K562 (cell line): Measurements from ENCODE around the gene F2.

Experiments
- ATF1 ChIP-seq, 2 experiments: fragments of 450-650 bp in 1 of 2; IDR thresholded peaks; 2 replicates each; pipeline ENCODE4 v1.6.1; 2016; ENCODE audit warnings: missing compliant biosample characterization in 1 of 2, missing genetic modification characterization in 1 of 2
- CGGBP1 ChIP-seq: fragments of 250-450 bp; sonication (Bioruptor Pico); IDR thresholded peaks from 2 replicates; pipeline ENCODE4 v1.9.0; 2021; ENCODE audit warnings: mild to moderate bottlenecking
- EZH2 ChIP-seq: IDR thresholded peaks from 2 replicates; pipeline ENCODE4 v1.6.1; 2012; ENCODE audit warnings: low read depth, mild to moderate bottlenecking, inconsistent platforms, low read length, borderline replicate concordance
- FOXM1 ChIP-seq, 2 experiments: fragments of 450-650 bp in 1 of 2; sonication (generic) in 1 of 2; formaldehyde crosslinking in 1 of 2; IDR thresholded peaks; 2 replicates each; pipeline versions ENCODE4 v1.6.1 to v1.9.0; 2017 to 2022; ENCODE audit warnings: low read depth in 2 of 2, mild to moderate bottlenecking in 2 of 2, missing genetic modification reagents in 1 of 2, moderate library complexity in 1 of 2
- MAFK ChIP-seq: IDR thresholded peaks from 2 replicates; pipeline ENCODE4 v1.6.1; 2011; ENCODE audit warnings: low read length, improper control_type of control experiment
- MAX ChIP-seq: sonication (generic); formaldehyde crosslinking; IDR thresholded peaks from 2 replicates; pipeline ENCODE4 v1.9.0; 2022; ENCODE audit warnings: mild to moderate bottlenecking, missing genetic modification reagents
- PTBP1 ChIP-seq: fragments of 200-400 bp; formaldehyde crosslinking; IDR thresholded peaks from 2 replicates; pipeline ENCODE4 v1.6.1; 2017; ENCODE audit warnings: low read depth, low read length
- ZNF134 ChIP-seq: fragments of 250-450 bp; sonication (Bioruptor Pico); conservative IDR thresholded peaks from 2 replicates; pipeline ENCODE4 v1.4.0; 2020
- TF ChIP-seq, protein P1 (sequence below), 3 experiments: fragments of 200-800 bp in 1 of 3; sonication (Bioruptor generic) in 1 of 3; sonication (generic) in 1 of 3; formaldehyde crosslinking in 1 of 3; IDR thresholded peaks; 2 replicates each; pipeline versions ENCODE4 v1.6.1 to v1.8.0; 2016 to 2022; ENCODE audit warnings: mild to moderate bottlenecking in 2 of 3, missing compliant biosample characterization in 2 of 3, missing genetic modification characterization in 2 of 3, missing genetic modification reagents in 1 of 3
- TF ChIP-seq, protein P2 (sequence below), 3 experiments: IDR thresholded peaks in 2 of 3; conservative IDR thresholded peaks in 1 of 3; 2 replicates each; pipeline ENCODE4 v1.5.1; 2011 to 2012; ENCODE audit warnings: low read length in 3 of 3, mild to moderate bottlenecking in 3 of 3, control low read depth in 2 of 3, improper control_type of control experiment in 1 of 3, inconsistent platforms in 1 of 3, low read depth in 1 of 3, mixed read lengths in 1 of 3, moderate library complexity in 1 of 3; ENCODE audit not compliant: insufficient read depth in 2 of 3
- TF ChIP-seq, protein P3 (sequence below): conservative IDR thresholded peaks from 2 replicates; pipeline ENCODE4 v1.6.1; 2011; ENCODE audit warnings: low read depth, mild to moderate bottlenecking, low read length; ENCODE audit not compliant: control insufficient read depth

GRCh38 chr11:46698597-46698996 lies 20.4 kb upstream of the F2 start:
- TF ChIP-seq EZH2 (no peak), ZNF134 (CRISPR knock-in tag) (no peak), ATF1 (CRISPR knock-in tag; IDR thresholded peaks at IDR 0.05) (no peak), ATF1 (tag; IDR thresholded peaks at IDR 0.05) (no peak), MAX (CRISPR knock-in tag) (no peak), PTBP1 (no peak), FOXM1 (IDR thresholded peaks at IDR 0.05; ENCODE audit: low read depth) (no peak), FOXM1 (CRISPR knock-in tag; IDR thresholded peaks at IDR 0.05; ENCODE audit: low read depth) (no peak), CGGBP1 (no peak), MAFK (no peak)
- TF ChIP-seq, protein P1, sequence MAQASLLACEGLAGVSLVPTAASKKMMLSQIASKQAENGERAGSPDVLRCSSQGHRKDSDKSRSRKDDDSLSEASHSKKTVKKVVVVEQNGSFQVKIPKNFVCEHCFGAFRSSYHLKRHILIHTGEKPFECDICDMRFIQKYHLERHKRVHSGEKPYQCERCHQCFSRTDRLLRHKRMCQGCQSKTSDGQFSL (CRISPR knock-in tag; IDR thresholded peaks at IDR 0.05): no peak
- TF ChIP-seq, protein P1 (tag; IDR thresholded peaks at IDR 0.05): no peak
- TF ChIP-seq, protein P2, sequence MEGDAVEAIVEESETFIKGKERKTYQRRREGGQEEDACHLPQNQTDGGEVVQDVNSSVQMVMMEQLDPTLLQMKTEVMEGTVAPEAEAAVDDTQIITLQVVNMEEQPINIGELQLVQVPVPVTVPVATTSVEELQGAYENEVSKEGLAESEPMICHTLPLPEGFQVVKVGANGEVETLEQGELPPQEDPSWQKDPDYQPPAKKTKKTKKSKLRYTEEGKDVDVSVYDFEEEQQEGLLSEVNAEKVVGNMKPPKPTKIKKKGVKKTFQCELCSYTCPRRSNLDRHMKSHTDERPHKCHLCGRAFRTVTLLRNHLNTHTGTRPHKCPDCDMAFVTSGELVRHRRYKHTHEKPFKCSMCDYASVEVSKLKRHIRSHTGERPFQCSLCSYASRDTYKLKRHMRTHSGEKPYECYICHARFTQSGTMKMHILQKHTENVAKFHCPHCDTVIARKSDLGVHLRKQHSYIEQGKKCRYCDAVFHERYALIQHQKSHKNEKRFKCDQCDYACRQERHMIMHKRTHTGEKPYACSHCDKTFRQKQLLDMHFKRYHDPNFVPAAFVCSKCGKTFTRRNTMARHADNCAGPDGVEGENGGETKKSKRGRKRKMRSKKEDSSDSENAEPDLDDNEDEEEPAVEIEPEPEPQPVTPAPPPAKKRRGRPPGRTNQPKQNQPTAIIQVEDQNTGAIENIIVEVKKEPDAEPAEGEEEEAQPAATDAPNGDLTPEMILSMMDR (IDR thresholded peaks at IDR 0.05 in 2 of 3, conservative IDR thresholded peaks at IDR 0.05 in 1 of 3; ENCODE audit: insufficient read depth in 2 of 3, low read depth in 1 of 3, low read length in 3 of 3): no peak
- TF ChIP-seq, protein P3, sequence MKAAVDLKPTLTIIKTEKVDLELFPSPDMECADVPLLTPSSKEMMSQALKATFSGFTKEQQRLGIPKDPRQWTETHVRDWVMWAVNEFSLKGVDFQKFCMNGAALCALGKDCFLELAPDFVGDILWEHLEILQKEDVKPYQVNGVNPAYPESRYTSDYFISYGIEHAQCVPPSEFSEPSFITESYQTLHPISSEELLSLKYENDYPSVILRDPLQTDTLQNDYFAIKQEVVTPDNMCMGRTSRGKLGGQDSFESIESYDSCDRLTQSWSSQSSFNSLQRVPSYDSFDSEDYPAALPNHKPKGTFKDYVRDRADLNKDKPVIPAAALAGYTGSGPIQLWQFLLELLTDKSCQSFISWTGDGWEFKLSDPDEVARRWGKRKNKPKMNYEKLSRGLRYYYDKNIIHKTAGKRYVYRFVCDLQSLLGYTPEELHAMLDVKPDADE: no peak
